ENCODE results near the gene GIMAP5. TPM values are rescaled to one million over a fixed set of nuclear protein-coding genes. Genes with fewer than 3 reads are reported as not detected.

The GIMAP5 gene
- total RNA-seq, 3 donors from 2014 or later: 44.1 to 52.2 (median 50.2) TPM

- H3K4me3 Mint-ChIP-seq: no peak overlapping the region
- ATAC-seq (no peak), DNase-seq (no peak)
- H3K4me1 Mint-ChIP-seq (ENCODE audit: low read depth): no peaks in the 10 kb centered on the region
- peaks cover 4% of the 10 kb centered on the region for H3K27me3 Mint-ChIP-seq (ENCODE audit: low read depth)
- no peaks in the 10 kb centered on the region for H3K9me3 Mint-ChIP-seq
- H3K36me3 Mint-ChIP-seq (ENCODE audit: insufficient read depth): no peaks in the 10 kb centered on the region
These were observed 54.7 kb downstream of the GIMAP5 start for GRCh38 chr7:150791746-150792452.

Other genes with a start within 250 kb of the GIMAP5 start
- 10 to 100 TPM; 23.9 to 28.3 (median 25.0) TPM for gene GIMAP7, start 222.5 kb upstream of the GIMAP5 start, total RNA-seq
- gene GIMAP4, start 170.0 kb upstream of the GIMAP5 start, total RNA-seq: 10 to 100 TPM; 10.1 to 11.1 (median 11.1) TPM
- gene GIMAP6, start 105.0 kb upstream of the GIMAP5 start, total RNA-seq: 10 to 100 TPM; 14.8 to 20.0 (median 18.1) TPM
- gene GIMAP2, start 51.7 kb upstream of the GIMAP5 start, total RNA-seq: 10 to 100 TPM; 19.7 to 22.7 (median 19.8) TPM
- gene GIMAP1, start 20.8 kb upstream of the GIMAP5 start, total RNA-seq: 1 to 10 TPM; 2.1 to 2.7 (median 2.1) TPM
- under 1 TPM; 0.24 to 0.58 (median 0.33) TPM for gene TMEM176B, start 62.9 kb downstream of the GIMAP5 start, total RNA-seq
- gene TMEM176A, start 63.4 kb downstream of the GIMAP5 start, total RNA-seq: under 1 TPM; 0.20 to 0.24 (median 0.22) TPM
- gene AOC1, start 115.1 kb downstream of the GIMAP5 start, total RNA-seq: under 1 TPM in 1 of 3 donors, not detected in 2; 0.10 TPM
- gene KCNH2, start 240.9 kb downstream of the GIMAP5 start, total RNA-seq: under 1 TPM; 0.49 to 0.71 (median 0.66) TPM